ENCODE measurements around the gene TENM4. TPM values are rescaled to one million over a fixed set of nuclear protein-coding genes. Genes with fewer than 3 reads are reported as not detected.

The TENM4 gene
- total RNA-seq, 1 donor from 2014 or later = 46.6 TPM

GRCh38 chr11:78725200-78725599, 715.6 kb downstream of the TENM4 start:
- no peak for DNase-seq (ENCODE audit: low spot score)

DNA sequence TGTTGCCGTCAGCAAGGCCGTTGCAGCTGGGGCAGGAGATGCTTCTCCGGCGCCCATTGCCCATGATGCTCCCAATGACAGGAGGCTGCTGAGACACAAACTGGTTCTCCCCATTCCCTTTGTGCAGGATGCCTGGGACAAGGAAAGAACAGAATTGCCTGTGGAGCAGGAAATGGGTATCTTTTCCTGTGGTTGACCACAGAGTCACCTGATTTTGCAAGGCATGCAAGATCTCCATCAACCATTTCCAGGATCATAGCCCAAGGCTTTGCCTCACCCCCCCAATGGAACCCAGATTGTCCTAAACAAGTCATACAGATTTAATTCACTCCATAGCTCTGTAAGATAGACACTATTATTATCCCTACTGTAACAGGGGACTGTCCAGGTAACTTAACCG, 718.0 kb downstream of the TENM4 start:
- no peak for DNase-seq (ENCODE audit: low spot score)

DNA sequence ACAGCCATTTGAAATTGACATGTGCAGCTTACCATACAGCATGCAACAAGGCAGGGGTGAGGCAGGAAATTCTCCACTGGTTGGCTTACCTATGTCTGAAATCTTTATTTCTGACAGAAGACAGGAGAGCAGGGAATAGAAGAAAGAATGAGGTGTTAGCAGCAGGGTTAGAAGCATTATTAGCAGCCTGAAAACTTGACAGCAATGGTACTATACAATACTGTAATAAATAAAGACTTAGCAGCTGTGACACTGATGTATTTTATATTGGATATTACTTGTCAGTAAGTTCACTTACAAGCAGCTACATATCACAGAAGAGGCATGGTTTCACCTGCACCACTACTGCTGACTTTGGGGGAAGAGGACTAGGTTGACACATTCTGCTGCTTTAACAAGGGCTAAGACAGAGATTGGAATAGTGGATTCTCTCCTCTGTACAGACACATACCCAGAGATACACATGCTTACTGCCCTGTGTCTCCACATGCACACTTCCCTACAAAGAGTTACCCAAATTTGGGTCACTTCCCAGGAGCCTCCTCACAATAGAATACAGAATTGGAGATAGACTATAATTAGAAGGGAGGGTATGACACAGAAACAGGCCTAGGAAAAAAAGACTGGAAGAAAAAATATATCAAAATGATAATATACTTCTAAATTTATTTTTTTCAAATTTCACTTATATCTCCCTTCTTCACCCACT, 720.4 kb downstream of the TENM4 start:
- no peak for DNase-seq (ENCODE audit: low spot score)

DNA sequence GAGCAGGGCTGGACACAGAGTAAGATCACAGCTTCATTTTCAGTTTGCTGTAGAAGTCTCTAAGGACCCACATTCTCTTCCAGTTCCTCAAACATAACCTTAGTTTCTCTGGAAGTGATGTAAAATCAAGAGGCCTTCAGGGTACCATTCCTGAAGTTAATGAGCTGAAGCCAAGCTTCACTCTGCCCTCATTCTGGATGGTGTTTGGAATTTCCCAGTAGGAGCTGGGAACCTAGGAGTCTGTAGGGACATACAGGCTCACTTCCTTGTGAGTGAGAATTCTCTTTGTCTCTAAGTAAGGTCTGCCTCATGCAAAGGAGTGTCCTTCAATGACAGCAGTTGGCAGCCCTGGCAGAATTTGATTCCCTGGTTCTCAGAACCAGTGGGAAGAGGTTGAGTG, 723.8 kb downstream of the TENM4 start:
- no peak for DNase-seq (ENCODE audit: low spot score)

DNA sequence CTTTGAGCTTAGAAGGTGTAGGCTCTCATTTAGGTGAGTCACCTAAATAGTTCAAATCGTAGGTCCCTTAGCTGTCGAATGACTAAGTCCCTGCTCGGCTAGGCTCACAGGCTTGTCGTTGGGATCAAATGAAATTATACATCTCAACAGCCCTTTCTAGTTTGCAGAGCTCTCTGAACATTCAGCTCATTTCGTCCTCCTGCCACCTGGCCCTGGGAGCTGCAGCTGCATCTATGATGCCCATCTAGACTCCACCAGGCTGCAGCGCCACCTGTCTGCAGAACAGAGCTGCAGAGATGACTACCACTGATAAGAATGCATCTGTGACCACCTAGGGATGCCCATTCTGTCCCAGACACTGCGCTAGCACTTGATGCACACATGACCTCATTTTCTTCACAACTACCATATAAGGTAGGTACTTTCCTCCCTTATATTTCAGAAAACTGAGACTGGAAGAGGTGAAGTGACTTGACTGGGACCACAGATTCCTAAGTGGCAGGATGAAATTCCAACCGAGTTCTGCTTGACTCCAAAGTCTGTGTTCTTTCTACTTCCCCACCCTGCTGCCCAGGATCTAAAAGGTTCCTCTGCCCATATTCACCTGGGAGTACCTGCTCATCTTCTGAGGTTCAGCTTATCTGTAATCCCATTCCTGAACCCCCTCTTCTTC, 725.1 kb downstream of the TENM4 start:
- DNase-seq (ENCODE audit: low spot score) = no peak

DNA sequence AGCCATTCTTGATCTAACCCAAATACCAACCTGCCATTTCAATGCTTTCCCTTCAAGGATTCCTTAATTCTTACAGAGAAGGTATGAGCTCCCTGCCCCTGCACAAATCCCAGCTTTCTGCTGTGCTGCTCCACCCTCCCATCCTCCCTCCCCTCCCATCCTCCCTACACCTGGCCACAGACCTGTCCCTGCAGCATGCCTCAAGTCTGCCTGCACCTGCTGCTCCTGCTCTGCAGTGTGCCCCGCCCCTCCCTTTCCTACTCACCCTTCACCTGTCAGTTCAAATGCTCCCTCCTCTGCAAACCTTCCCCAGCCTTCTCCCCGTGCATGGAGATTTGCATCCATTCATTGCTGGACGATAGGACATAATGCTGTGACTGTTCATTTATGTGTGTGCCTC, 726.3 kb downstream of the TENM4 start:
- no peak for DNase-seq (ENCODE audit: low spot score)

GRCh38 chr11:78711735-78712134, 729.1 kb downstream of the TENM4 start:
- DNase-seq (ENCODE audit: low spot score) = no peak

DNA sequence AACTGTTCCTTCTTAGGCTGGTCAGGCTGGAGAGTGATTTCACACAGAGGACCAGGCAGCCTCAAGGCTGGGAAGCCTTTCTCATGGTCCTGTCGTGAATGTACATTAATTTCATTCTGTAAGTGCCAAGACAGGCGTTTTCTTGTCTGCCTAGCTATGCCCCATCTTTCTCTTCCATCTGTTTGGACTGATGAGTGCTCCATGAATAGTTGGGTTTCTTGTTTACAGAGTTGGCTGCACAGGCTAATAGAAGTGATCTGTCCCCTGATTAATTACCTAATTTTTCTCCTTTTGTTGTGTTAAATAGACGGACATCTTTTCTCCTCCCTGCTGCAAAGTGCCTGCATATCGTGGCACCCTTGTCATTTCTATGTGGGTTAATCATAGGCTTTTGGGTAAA, 730.4 kb downstream of the TENM4 start:
- no peak for DNase-seq (ENCODE audit: low spot score)

GRCh38 chr11:78708388-78708787, 732.4 kb downstream of the TENM4 start:
- DNase-seq (ENCODE audit: low spot score) = no peak

GRCh38 chr11:78706551-78706950, 734.3 kb downstream of the TENM4 start:
- no peak for DNase-seq (ENCODE audit: low spot score)

DNA sequence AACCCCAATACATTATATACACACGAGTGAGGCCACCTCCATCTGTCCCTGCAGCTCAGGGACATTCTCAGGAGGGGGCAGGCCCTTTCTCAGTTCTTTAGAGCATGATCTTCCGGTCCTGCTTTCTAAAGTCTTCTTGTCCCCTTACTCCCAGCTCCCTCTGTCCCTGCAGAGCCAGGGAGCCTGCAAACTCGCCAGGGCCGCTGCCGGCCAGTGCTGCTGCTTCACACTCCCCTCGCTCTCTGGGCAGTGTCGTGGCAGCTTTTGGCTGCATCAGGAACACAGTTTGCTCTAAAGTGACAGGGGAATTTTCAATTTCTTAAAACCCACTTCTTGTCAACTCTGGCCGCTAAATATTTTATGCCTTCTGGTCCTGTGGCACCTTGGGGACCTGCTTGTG, 736.0 kb downstream of the TENM4 start:
- no peak for DNase-seq (ENCODE audit: low spot score)

DNA sequence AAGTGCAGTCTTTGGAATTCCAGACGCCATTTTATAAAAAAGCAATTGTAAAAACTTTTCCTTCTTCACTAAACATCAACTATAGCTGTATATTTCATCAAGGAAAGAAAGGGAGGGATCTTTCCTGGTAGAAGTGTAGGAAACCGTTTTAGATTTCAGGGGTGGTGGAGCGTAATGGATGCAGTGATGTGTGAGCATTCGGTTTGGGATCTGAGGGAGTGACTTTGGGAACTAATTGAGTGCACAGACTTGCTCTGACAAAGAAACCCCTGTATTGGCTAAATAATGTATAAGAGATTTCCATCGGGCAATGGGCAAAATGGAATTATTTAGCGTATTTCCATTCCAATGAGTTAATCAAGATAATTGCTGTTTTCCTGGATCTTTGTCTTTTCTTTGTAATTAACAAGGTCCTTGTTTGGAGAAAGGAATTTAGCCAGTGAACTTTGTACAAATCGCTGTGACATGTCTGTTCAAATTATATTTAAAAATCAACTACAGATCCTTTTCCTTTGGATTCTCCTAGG, 741.2 kb downstream of the TENM4 start:
- DNase-seq (ENCODE audit: low spot score) = no peak

GRCh38 chr11:78698612-78699011, 742.2 kb downstream of the TENM4 start:
- no peak for DNase-seq (ENCODE audit: low spot score)

DNA sequence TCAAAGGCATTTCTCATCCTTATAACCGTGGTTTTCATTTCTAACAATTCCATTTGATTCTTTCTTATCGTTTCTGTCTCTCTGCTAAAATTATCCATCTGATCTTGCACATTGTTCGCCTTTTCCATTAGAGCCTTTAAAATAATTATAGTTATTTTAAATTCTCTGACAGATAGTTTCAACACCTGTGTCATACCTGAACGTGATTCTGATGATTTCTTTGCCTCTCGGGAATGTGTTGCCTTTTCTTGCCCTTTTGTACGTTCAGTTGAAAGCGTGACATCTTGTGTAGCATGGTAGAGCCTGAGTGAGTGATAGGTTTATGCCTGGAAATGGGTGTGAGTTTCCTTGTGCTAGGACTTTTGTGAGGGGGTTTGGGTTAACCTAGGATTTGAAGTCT, 744.7 kb downstream of the TENM4 start:
- DNase-seq (ENCODE audit: low spot score) = no peak

DNA sequence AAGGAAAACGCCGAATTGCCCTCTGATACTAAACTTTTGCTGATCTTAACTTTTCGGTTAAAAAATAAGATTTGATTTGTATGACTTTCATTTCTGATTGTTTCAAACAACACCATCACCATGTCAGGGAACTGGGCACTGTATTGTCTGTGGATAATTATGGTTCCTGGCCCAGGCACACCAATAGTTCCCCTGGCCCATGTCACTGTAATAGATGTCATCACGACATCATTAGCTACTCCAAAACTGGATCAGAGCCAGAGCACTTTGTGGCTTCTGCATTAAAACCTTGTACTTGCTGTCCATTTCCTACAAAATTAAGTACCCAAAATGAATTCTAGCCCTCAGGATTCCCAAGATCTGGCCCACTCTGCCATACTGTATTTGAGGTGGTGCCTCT, 746.7 kb downstream of the TENM4 start:
- DNase-seq (ENCODE audit: low spot score) = no peak

DNA sequence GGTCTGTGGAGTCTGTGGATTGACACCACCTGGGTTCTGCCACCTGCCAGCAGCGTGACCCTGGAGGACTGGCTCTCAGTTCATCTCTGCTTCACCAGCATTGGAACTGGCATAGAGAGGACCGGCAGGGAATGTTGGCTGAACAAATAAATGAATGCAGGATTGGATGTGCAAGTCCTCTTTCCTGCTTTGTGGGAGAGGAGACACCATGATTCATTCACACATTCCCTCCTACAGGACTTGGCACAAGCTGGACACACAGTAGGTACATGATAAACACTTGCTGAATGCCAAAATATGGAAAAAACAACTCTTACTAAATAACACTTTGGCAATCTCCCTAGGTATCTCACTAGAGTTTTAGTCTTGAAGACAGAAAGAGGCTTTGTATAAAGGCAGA, 749.6 kb downstream of the TENM4 start:
- DNase-seq (ENCODE audit: low spot score) = no peak

- no peak for DNase-seq (ENCODE audit: low spot score)
Observed at GRCh38 chr11:78690352-78690987, 750.4 kb downstream of the TENM4 start.

DNA sequence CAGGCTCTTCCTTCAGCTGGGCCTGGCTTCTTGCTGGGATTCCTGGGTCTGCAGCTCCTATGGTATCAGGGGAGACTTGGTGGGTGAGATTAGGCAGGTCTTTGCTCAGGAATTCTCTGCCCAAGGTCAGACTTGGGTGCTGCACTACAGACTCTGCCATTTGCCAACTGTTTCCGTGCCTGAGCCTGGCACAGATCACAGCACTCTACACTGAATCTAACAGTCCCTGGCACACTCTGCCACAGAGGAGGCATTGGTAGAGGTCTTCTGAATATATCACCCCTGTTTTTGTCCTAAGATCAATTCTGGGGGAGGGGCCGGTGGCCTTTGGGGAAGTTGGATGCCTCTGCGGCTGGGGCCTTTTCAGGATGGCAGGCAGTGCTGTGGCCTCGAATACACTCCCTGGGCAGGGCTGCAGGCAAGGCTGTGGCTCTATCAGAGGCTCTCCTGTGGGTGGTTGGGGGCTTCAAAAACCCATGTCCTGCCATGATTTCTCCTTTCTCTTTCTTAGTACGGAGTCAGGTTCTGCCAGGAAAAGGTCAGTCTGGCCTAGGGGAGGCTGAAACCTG, 751.2 kb downstream of the TENM4 start:
- no peak for DNase-seq (ENCODE audit: low spot score)

- DNase-seq (ENCODE audit: low spot score) = no peak
Observed at GRCh38 chr11:78689101-78689500, 751.7 kb downstream of the TENM4 start.

- no peak for DNase-seq (ENCODE audit: low spot score)
Observed at GRCh38 chr11:78688460-78688859, 752.4 kb downstream of the TENM4 start.

DNA sequence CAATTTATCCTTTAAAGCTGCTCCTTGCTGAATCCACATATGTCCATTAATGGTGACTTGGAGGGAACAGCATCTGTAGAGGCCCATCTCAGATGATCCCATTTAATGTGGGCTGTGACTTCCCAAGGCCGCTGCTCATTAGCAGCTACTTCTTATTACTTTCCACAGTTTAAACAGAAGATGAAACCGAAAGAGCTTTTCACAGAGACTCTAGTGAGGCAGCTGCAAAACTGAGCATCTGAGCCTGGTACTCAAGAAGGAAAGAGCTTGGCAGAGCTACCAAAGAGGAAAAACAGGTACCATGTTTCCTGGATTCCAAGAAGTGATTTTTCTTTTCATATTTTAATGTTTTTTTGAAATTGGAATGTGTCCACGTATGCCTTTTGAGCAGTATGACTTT, 755.7 kb downstream of the TENM4 start:
- no peak for DNase-seq (ENCODE audit: low spot score)

DNA sequence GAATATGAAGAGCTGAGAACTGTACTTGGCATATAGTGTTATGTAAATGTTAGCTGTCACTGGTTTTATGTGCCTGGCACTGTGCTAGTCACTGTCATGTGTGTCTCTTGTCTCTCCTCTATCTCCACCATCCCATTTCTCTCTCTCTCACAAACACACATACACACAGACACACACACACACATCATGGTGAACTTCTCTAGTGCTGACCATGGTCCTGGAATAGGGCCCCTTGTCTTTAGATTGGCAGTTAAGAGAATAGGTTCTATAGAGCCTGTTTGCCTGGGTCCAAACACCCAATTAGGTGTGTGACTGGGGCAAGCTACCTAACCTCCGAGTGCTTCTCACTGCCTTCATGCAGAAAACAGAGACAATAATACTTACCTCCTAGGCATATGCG, 756.5 kb downstream of the TENM4 start:
- no peak for DNase-seq (ENCODE audit: low spot score)
